ENCODE data around the gene CFDP1. TPM values are rescaled to one million over a fixed set of nuclear protein-coding genes. Genes with fewer than 3 reads are reported as not detected.

The CFDP1 gene
- total RNA-seq, 1 donor = 41.3 TPM

- H3K4me3 ChIP-seq (ENCODE audit: insufficient read depth, low read length) = no peak overlapping the region
- H2AFZ ChIP-seq (ENCODE audit: low read length) = peak overlapping the region; percentile 14
- no peaks in the 10 kb centered on the region for H3K36me3 ChIP-seq (ENCODE audit: insufficient read depth, low read length)
- H3K27ac ChIP-seq (ENCODE audit: low read depth, low read length) = peak overlapping the region; percentile 48
- no peak for DNase-seq (ENCODE audit: insufficient read length, low spot score, missing footprints)
- no peak for TF ChIP-seq CTCF (IDR thresholded peaks at IDR 0.05; ENCODE audit: extremely low read depth, low read depth, low read length)
- no peaks in the 10 kb centered on the region for H4K20me1 ChIP-seq (ENCODE audit: insufficient read depth, low read length)
- no peaks in the 10 kb centered on the region for H3K9me3 ChIP-seq (ENCODE audit: low read depth, low read length)
- H3K79me2 ChIP-seq (ENCODE audit: insufficient read depth, low read length) = peaks cover 3% of the 10 kb centered on the region
- H3K4me1 ChIP-seq (ENCODE audit: insufficient read depth, low read length) = peaks cover 13% of the 10 kb centered on the region
- H3K27me3 ChIP-seq (ENCODE audit: insufficient read depth, low read length) = no peaks in the 10 kb centered on the region
- no peak overlapping the region for H3K4me2 ChIP-seq (ENCODE audit: insufficient read depth, low read length)
These were observed 107.0 kb downstream of the CFDP1 start for GRCh38 chr16:75326333-75326732.

GRCh38 chr16:75323933-75324332 lies 109.4 kb downstream of the CFDP1 start:
- H4K20me1 ChIP-seq (ENCODE audit: insufficient read depth, low read length) = no peaks in the 10 kb centered on the region
- no peaks in the 10 kb centered on the region for H3K9me3 ChIP-seq (ENCODE audit: low read depth, low read length)
- no peak overlapping the region for H3K4me3 ChIP-seq (ENCODE audit: insufficient read depth, low read length)
- no peaks in the 10 kb centered on the region for H3K27me3 ChIP-seq (ENCODE audit: insufficient read depth, low read length)
- peaks cover 35% of the 10 kb centered on the region for H3K4me1 ChIP-seq (ENCODE audit: insufficient read depth, low read length)
- peaks cover 3% of the 10 kb centered on the region for H3K79me2 ChIP-seq (ENCODE audit: insufficient read depth, low read length)
- no peak overlapping the region for H3K4me2 ChIP-seq (ENCODE audit: insufficient read depth, low read length)
- TF ChIP-seq CTCF (IDR thresholded peaks at IDR 0.05; ENCODE audit: extremely low read depth, low read depth, low read length) = no peak
- DNase-seq (ENCODE audit: insufficient read length, low spot score, missing footprints) = no peak
- H2AFZ ChIP-seq (ENCODE audit: low read length) = no peak overlapping the region
- no peaks in the 10 kb centered on the region for H3K36me3 ChIP-seq (ENCODE audit: insufficient read depth, low read length)
- no peak overlapping the region for H3K27ac ChIP-seq (ENCODE audit: low read depth, low read length)

- Histone ChIP-seq H4K20me1 (ENCODE audit: insufficient read depth, low read length) (no peaks in the 10 kb centered on the region), H3K79me2 (ENCODE audit: insufficient read depth, low read length) (peaks cover 3% of the 10 kb centered on the region), H3K9me3 (ENCODE audit: low read depth, low read length) (no peaks in the 10 kb centered on the region), H3K4me1 (ENCODE audit: insufficient read depth, low read length) (peaks cover 39% of the 10 kb centered on the region), H3K36me3 (ENCODE audit: insufficient read depth, low read length) (no peaks in the 10 kb centered on the region), H3K27ac (ENCODE audit: low read depth, low read length) (peak overlapping the region; percentile 46), H2AFZ (ENCODE audit: low read length) (no peak overlapping the region), H3K27me3 (ENCODE audit: insufficient read depth, low read length) (no peaks in the 10 kb centered on the region), H3K4me3 (ENCODE audit: insufficient read depth, low read length) (no peak overlapping the region), H3K4me2 (ENCODE audit: insufficient read depth, low read length) (no peak overlapping the region)
- no peak for DNase-seq (ENCODE audit: insufficient read length, low spot score, missing footprints)
- no peak for TF ChIP-seq CTCF (IDR thresholded peaks at IDR 0.05; ENCODE audit: extremely low read depth, low read depth, low read length)
These were observed 110.1 kb downstream of the CFDP1 start for GRCh38 chr16:75323198-75323597.

- Histone ChIP-seq H2AFZ (ENCODE audit: low read length) (no peak overlapping the region), H3K4me1 (ENCODE audit: insufficient read depth, low read length) (peaks cover 39% of the 10 kb centered on the region), H3K27ac (ENCODE audit: low read depth, low read length) (peak overlapping the region; percentile 46), H3K27me3 (ENCODE audit: insufficient read depth, low read length) (no peaks in the 10 kb centered on the region), H3K4me3 (ENCODE audit: insufficient read depth, low read length) (no peak overlapping the region), H3K4me2 (ENCODE audit: insufficient read depth, low read length) (no peak overlapping the region), H3K36me3 (ENCODE audit: insufficient read depth, low read length) (no peaks in the 10 kb centered on the region), H3K9me3 (ENCODE audit: low read depth, low read length) (no peaks in the 10 kb centered on the region), H3K79me2 (ENCODE audit: insufficient read depth, low read length) (peaks cover 3% of the 10 kb centered on the region), H4K20me1 (ENCODE audit: insufficient read depth, low read length) (no peaks in the 10 kb centered on the region)
- no peak for TF ChIP-seq CTCF (IDR thresholded peaks at IDR 0.05; ENCODE audit: extremely low read depth, low read depth, low read length)
- no peak for DNase-seq (ENCODE audit: insufficient read length, low spot score, missing footprints)
These were observed 110.6 kb downstream of the CFDP1 start for GRCh38 chr16:75322740-75323139.

Measured in osteoblast (primary cell).